LHCN-M2 (cell line): Measurements from ENCODE around the gene SHISA9. TPM values are rescaled to one million over a fixed set of nuclear protein-coding genes. Genes with fewer than 3 reads are reported as not detected.

Experiments used
- DNase-seq: peaks from one replicate; pipeline ENCODE4 v3.0.0-alpha.2; 2012; ENCODE audit warnings: low read depth
- total RNA-seq: library from RNA; depleted of rRNA; stranded (reverse); fragments of >200 nt; gene quantifications from 2 replicates; pipeline ENCODE4 v1.2.3, GENCODE V29; 2014

SHISA9 gene
- total RNA-seq, 1 experiment from 2014 or later: 14.6 TPM

DNA sequence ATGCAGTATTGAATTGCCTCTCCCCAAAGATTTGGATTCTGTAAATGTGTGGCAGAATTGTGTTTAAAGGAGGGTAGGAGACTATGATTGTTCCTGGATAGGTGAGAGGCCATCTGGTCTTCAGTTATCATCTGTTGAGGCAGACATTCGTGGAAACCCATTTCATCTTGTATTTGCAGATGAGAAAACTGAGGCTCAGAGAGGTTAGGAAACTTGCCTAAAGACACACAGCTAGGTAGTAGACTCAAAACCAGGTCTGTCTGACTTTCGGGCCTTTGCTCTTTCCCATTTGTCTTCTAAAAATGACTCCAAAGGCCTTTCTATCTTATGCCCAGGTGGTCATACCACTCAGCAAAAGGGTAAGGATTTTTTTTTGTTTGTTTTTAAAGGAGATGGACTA is 210.3 kb downstream of the SHISA9 start:
- DNase-seq: no peak

GRCh38 chr16:13113741-13114140 is 212.3 kb downstream of the SHISA9 start:
- DNase-seq: no peak

GRCh38 chr16:13118091-13118490 is 216.7 kb downstream of the SHISA9 start:
- no peak for DNase-seq

- no peak for DNase-seq
Observed at GRCh38 chr16:13120091-13120490, 218.7 kb downstream of the SHISA9 start.

GRCh38 chr16:13120557-13120956 is 219.2 kb downstream of the SHISA9 start:
- no peak for DNase-seq

- no peak for DNase-seq
Observed at GRCh38 chr16:13123991-13124390, 222.6 kb downstream of the SHISA9 start.

DNA sequence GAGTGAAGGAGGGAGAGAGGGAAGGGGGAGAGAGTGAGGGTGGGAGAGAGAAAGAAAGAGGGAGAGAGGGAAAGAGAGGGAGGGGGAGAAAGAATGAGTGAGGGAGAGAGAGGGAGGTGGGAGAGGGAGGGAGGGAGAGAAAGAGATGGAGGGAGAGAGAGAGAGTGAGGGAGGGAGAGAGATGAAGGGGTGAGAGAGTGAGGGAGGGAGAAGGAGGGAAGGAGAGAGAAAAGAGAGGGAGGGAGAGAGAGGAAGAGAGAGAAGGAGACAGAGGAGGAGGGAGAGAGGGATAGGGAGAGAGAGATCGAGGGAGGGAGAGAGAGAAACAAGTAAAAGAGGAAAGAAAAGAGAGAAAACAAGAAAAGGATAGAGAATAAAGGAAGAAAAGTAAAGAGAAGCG is 225.7 kb downstream of the SHISA9 start:
- no peak for DNase-seq

GRCh38 chr16:13130586-13130985 is 229.2 kb downstream of the SHISA9 start:
- no peak for DNase-seq

DNA sequence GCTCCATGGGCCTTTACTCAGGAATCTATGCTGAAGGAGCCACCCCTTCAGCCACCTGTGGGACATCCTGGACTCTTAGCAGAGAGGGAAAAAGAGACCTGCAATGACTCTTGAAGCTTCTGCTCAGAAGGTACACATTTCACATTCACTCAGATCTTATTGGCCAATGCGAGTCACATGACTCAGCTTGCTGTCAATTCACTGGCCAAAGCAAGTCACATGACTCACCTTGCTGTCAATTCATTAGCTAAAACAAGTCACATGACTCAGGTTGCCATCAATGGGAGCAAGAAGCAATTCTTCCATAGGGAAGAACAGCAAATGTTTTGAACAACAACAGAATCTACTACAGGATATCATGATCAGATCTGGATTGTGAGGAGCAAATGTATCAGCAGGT is 233.4 kb downstream of the SHISA9 start:
- no peak for DNase-seq

- DNase-seq: no peak
Observed at GRCh38 chr16:13136901-13137300, 235.5 kb downstream of the SHISA9 start.

DNA sequence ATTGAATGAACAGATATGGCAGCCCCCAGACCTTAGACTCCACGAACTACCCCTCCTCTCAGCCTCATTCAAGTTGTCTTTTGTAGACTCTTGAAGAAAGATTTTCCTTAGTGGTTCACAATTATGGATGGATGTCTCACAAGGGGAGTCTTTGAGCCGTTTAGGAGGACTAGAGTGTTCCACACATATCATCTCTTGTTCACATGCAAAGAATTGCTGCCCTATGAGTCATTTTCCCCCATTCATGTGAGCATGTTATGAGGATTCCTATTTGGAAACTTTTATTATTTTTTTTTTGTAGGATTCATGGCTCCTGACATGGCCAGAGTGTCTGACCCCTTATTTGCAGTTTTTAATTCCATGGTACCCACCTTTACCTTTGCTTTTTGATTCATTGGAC is 237.1 kb downstream of the SHISA9 start:
- peak; percentile 79 for DNase-seq

GRCh38 chr16:13139661-13140241 is 238.4 kb downstream of the SHISA9 start:
- no peak for DNase-seq

DNA sequence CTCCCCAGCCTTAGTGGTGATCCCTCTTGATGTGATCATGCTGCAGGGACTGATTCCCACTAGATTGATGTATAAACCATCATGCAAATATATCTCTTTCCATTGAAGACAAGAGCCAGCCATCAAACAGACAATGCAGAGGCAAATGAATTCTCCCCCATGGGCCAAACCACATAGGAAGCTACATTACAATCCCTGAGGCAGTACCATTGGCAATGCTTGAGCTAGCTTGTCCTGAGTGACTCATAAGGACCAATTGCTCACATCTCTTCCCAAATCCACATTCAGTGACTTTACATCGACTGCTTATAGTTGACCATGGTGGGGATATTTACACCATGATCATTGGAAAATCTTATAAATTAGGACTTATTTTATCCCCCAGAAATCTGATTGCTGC is 242.2 kb downstream of the SHISA9 start:
- peak; percentile 53 for DNase-seq

GRCh38 chr16:13146829-13147228 is 245.4 kb downstream of the SHISA9 start:
- no peak for DNase-seq

- DNase-seq: no peak
Observed at GRCh38 chr16:13148294-13148693, 246.9 kb downstream of the SHISA9 start.

GRCh38 chr16:13148836-13149235 is 247.4 kb downstream of the SHISA9 start:
- DNase-seq: peak; percentile 67

DNA sequence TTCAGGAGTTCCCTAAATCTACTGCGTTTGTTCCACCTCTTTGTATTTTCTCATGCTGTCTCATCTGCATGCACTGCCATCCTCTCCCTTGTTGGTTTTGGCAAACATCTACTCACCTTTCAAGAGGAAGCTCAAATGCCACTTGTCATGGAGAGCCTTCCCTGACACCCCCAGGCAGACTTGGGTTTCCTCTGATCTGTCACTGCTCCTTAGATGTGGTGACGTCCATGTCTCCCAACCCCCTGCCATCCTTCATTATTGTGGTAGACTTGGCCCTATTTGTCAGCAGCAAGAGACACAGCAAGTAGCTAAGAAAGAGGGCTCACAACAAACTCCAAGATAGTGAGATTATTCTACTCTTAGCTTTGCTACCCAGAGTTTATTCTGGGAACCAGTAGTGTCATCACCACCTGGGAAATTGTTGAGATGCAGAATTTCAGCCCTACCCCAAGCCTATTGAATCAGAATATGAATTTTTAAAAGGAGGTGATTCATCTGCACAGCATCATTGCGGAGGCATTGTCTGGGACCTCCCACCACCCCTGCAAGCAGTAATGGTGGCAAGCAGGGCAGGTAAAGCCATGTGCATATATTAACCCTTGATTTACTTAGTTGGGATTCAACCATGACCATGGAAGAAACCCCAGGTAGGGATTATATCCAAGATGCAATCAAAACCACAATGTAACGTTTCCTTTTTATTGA is 248.9 kb downstream of the SHISA9 start:
- DNase-seq: no peak

DNA sequence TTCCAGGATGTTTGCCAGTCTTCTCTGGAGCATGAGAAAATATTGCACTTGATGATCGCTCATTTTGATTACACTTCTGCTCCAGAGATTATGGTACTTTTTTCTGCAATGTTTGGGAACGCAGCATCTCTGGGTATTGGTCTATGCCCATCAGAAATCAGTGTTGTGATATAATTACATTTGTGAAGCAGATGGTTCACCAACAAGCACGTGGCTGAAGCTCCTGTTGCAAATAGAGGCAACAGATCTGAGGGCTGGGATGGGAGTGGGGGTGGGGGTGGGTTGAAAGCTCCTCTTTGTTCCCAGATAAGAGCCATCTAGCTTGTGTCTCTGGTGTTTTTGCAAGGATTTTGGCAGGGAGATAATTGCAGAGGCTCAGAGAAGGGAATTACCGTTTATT is 252.3 kb downstream of the SHISA9 start:
- no peak for DNase-seq

DNA sequence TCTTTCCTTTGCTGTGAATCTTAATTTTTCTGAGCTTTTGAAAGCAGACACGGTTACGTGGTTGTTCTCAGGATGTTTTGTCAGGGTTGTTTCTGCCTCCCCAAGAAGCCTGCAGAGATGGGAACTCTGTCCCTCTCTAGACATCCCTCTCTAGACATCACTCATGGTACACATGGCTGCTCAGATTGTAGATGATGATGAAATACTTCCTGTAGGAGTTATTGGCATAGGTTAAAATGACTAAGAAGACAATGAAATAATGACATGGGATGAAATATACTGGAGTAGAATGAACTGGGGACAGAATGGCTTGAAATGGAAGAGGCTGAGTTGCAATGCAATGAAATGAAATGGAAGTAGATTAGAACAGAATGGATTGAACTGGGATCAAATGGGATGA is 253.4 kb downstream of the SHISA9 start:
- no peak for DNase-seq

- DNase-seq: no peak
Observed at GRCh38 chr16:13155377-13155776, 254.0 kb downstream of the SHISA9 start.

DNA sequence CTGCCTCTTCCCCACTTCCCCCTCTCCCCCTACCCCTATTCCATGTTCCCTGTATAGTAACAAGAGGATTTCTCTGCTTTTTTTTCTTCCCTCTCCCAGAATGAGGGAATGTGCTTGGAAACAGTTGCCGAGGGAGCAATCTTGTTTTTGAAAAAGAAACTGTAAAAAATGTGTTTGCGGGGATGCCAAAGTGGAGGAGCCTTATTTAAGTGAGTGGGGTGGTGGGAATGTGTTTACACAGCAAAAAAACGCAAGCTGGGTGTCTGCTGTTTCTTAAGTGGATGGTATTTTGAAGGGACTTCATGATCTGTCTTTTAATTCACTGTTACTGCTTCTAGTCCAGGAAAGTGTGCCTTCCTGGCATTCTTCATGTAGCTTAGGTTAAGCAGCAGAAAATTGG is 254.4 kb downstream of the SHISA9 start:
- no peak for DNase-seq

DNA sequence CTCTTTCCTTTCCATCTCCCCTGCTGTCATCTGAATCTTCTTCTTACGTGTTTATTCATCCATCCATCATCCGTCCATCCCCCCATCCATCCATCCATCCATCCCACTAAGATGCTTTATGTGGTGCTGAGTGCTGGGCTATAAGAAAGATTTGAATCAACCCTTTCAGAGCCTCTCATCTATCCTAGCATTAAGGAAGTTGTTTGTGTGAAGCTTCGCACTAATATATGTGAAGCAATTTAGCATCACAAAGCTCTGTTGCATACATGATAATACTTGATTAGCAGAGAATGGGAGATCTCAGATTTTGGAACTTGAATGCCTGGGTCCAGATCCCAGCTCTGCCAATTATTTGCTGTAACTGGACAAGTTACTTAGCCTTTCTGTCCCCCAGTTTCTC is 255.7 kb downstream of the SHISA9 start:
- no peak for DNase-seq

DNA sequence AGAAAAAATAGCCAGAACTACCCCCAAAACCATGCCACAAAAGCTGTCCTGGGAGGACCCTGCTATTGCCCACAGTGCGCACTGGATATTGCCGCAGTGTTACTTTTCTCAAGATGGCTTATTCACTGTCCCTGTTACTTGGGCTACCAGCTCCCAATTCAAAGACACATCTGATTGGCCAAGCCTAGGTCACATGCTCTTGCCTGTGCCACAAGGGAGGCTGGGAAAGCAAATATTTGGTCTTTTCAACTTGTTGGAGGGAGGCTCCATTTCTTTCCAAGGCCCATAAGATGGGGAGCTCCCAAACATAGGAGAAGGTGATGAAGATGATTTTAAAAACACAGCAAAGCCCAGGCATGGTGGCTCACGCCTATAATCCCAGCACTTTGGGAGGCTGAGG is 257.0 kb downstream of the SHISA9 start:
- no peak for DNase-seq

DNA sequence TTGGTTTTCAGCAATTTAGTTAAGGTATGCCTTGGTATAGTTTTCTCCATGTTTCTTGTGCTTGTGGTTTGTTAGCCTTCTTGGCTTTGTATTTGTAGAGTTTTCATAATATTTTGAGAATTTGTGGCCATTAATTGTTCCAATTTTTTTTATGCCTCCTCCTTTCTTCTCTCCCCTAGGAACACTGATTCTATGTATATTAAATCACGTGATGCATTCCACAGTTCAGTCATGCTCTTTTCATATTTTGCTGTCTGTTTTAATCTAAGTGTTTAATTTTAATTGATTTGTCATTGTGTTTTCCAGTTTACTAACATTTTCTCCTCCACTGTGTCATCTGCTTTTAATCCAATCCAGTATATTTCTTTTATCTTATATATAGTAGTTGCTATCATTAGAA is 263.6 kb downstream of the SHISA9 start:
- DNase-seq: no peak
